Activated gamma-delta T cell (primary cell): ENCODE data around the gene MACROD2.

Experiments
- DNase-seq: peaks from one replicate; lab custom pipeline; 2025; lab: John Stamatoyannopoulos, UW

MACROD2 gene

DNA sequence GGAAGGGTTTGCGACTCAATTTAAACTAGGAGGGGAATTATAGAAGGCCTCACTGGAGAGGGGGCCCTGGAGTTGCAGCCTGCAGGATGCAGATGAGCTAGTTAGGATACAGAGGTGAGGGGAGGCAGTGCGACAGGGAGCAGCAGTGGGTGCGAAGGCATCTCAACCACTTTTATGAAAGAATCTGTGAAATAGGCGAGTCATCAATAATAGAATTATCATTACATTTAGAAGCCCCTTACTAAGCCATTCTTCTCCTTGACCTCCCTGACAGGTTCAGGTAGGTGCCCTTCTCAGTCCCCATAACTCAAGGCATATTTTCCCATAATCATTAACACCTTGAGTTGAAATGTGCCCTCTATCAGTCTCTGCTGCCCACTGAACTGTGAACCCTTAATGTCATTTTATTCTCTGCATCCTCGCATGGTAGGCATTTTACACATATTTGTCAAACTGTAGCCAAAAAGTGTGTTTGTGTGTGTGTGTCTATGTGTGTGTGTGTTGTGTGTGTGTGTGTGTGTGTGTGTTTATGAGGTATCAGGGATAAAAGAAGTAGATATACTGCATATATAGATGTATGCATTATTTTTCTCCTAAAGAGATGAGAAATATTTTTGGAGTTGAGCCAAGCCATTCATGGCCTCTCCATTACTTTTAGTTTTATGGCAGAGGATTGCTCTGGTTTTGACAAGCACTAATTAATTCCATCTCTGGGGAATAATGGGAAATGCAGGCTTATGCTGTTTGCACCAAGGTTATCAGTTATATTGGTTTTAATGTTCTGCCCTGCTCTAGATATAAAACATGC, 1679.1 kb downstream of the MACROD2 start:
- DNase-seq: no peak

- no peak for DNase-seq
These were observed 1679.8 kb downstream of the MACROD2 start for GRCh38 chr20:15675061-15675514.

DNA sequence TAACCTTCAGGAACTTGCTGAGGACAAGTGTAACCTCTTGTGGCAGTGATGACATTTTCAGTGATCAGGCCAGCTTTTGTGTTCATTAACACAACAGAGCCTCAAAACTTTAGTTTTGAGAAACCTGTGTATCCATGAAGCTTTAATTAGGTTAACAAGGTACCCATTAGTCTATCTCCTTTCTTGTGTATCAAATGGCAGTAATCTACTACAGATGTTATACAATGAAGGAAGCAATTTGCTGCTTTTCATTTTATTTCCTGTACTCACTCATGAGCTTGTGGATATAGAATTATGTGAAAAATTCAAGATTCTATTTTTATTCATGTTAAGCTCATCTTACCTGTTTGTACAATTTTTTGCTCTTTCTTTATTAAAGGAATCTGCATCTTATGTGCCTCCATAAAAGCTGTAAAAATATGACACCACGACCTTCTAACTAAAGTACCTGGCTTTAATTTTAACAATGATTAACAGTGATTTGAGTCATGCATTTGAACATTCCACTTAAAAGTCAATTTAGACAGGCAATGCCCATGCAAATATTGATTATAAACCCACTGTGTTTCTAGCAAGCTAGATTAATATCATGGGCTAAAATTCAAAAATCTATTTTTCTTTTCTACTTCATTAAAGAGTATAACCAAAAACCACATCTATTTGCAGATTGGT, 1680.6 kb downstream of the MACROD2 start:
- no peak for DNase-seq

GRCh38 chr20:15676815-15677214, 1681.5 kb downstream of the MACROD2 start:
- DNase-seq: no peak

DNA sequence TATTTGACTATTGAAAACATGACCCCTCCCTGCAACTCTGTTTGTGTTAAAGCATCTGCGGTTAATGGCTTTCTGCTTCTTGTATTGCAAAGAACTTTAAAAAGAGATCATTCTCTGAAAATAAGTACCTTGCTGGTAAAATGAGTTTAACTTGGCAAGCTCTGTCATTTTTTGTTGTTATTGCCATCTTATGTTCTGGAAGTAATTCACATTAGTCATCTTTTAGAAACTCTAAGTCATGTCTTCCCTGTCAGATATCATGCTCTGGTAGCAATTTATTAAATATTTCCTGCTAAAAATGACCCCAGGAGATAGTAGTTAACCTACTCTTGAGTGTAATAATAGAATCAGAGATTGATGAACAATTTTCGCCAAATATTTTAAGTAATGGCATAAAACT, 1687.4 kb downstream of the MACROD2 start:
- no peak for DNase-seq

- DNase-seq: no peak
These were observed 1697.3 kb downstream of the MACROD2 start for GRCh38 chr20:15692570-15692969.

- DNase-seq: no peak
These were observed 1704.3 kb downstream of the MACROD2 start for GRCh38 chr20:15699431-15700146.

DNA sequence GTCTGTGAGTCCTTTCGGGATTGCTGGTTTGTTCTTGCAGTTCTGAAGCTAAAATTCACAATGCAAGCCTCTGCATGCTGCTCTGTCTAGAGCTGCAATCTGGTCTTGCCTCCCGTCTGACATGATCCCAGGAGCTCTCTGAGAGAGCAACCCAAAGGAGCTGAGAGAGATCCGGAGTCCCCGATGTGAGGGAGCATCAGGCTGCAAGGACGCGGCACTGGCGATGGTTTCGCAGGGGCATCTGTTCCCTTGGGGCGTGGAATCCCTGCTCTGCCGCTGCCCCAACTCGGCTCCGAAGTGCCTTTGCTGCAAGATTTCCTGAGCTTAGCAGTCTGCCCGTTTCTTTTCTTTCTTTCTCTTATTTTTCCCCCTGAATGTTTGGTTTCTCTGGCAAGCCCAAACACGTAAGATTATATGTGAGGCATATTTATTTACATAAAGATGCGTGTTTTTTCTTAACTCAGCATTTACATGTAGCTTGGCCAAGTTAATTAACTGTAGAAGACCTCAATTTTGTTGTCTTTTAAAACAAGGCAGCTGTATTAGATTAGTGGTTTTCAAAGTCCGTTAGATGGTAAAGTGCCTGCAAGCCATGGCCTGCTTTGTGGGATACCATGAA, 1704.9 kb downstream of the MACROD2 start:
- DNase-seq: no peak

DNA sequence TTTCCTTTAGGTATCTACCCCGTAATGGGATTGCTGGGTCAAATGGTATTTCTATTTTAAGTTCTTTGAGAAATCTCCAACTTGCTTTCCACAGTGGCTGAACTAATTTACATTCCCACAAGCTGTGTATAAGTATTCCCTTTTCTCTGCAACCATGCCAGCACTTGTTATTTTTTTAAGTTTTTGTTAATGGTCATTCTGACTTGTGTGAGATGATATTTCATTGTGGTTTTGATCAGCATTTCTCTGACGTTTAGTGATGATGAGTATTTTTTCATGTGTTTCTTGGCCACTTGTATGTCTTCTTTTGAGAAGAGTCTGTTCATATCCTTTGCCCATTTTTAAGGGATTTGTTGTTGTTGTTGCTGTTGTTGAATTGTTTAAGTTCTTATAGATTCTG, 1706.8 kb downstream of the MACROD2 start:
- no peak for DNase-seq

DNA sequence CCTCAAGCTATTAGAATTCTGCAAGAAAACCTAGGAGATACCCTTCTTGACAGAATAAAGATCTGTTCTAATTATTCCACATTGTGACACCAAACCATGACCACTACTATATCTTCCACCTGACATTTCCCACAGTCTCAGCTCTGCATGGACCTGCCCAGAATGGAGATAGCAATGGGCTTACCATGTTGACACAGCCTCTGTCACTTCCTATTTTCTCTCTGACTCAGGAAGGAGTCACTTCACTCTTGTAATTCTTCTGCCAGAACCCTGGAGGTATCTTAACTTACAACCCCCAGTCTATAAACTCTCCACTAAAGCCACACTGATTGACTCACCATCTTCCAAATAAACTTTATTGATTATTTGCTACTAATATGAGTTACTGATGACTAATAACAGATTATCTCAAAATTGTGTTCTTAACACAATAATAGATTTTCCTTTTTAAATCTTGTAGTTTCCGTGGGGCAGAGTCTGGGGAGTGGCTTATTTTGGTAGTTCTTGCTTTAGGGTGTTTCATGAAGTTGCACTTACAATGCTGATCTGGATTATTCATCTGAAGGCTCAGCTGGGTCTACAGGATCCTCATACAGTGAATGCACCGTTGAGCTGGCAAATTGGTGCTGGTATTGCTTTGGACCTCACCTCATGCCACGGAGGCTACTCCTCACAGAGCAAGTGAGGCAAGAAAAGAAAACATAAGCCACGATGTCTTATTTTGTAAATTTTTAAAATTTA, 1708.0 kb downstream of the MACROD2 start:
- no peak for DNase-seq

GRCh38 chr20:15705975-15706374, 1710.7 kb downstream of the MACROD2 start:
- no peak for DNase-seq

GRCh38 chr20:15706719-15707118, 1711.4 kb downstream of the MACROD2 start:
- DNase-seq: no peak

GRCh38 chr20:15708984-15709598, 1713.8 kb downstream of the MACROD2 start:
- no peak for DNase-seq

DNA sequence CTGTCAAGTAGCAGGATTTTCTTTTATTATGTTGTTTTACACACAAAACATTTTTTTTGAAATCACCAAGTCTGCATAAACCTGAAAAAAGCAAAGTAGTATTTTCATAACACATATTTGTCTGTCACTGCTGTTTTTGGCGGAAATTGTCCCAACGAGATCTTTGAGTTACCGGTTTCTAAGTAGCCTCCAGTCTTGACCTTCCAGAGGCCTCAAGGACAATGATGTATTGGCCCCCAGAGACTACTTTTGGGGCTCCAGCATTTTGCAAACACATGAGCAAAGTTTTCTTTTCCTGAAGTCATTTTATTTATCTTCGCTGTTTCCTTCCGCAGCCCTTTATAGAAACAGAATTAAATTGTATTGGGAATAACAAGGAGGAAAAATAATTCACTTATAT, 1715.3 kb downstream of the MACROD2 start:
- no peak for DNase-seq

GRCh38 chr20:15711177-15711576, 1715.9 kb downstream of the MACROD2 start:
- no peak for DNase-seq

DNA sequence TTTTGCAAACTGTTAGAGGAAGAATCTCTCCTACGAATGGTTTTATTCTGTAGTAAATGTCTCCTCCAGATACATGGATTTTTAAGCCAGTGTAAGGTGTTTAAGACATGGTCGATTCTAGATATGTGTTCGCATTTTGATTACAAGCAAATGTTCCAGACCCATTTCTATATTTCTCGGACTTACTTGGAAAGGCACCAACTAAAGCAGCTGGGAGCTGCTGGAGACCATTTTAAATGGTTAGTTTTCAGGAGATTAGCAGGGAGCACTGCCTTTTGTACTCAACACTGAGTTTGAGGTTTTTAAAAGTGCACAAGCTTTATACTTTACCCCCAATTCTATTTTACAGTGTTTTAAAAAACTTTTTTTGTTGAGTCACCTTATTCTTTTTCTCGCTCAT, 1720.9 kb downstream of the MACROD2 start:
- DNase-seq: no peak

GRCh38 chr20:15726416-15726815, 1731.1 kb downstream of the MACROD2 start:
- no peak for DNase-seq

GRCh38 chr20:15734052-15734451, 1738.7 kb downstream of the MACROD2 start:
- DNase-seq: no peak

DNA sequence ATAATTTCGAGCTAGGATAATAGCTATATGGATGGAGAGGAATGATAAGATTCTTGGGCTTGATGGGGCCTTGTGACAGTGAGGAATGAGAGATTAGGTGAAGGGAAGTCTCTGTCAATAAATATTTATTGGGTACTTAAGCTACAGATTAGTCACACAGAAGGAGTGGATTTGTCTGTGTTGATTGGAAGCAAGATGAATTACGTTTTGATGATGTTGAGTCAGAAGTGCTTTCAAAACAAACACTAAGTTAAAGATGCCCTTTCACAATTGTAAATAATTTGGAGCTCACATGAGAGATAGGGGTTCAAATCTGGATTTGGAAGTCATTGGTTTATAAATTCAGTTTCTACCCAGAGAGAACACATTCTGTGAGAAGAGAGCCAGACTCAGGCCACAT, 1743.7 kb downstream of the MACROD2 start:
- DNase-seq: no peak

GRCh38 chr20:15740046-15740775, 1744.9 kb downstream of the MACROD2 start:
- no peak for DNase-seq
